CD4-positive, alpha-beta T cell treated with Interleukin-1 beta for 1 hour (primary cell): Measurements from ENCODE around the gene LZTS2.
"Not testable (repeated sequence)": the region's sequence is repeated elsewhere in the genome, so short reads cannot be mapped to it uniquely, and the experiment has no call there.

ENCODE experiments used
- DNase-seq, 2 donors: peaks; one replicate each; pipeline ENCODE4 v3.0.0-alpha.2; 2020 to 2022

The LZTS2 gene

GRCh38 chr10:100999742-101000126, at the start of gene LZTS2:
Gene LZTS2, plus strand, starts transcription at chr10:100999808. Its CDS starts 2,731 bp downstream, at chr10:101002539.
- DNase-seq = no peak

DNA sequence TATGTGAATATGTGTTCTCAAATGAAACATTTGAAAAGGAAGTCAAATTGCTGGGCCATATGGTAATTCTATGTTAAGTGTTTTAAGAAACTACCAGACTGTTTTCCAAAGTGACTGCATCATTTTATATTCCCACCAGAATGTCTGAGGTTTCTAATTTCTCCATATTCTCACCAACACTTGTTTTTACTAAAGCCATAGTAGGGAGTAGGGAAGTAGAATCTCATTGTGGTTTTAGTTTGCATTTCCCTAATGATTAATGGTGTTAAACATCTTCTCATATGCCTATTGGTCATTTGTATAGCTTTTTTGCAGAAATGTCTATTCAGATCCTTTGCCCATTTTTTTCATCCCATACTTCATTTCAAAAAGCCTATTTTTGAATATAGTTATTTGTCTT, 39.4 kb upstream of the LZTS2 start:
- DNase-seq = no peak

- no peak for DNase-seq
Observed at GRCh38 chr10:100962351-100963080, 37.1 kb upstream of the LZTS2 start.

- DNase-seq = no peak
Observed at GRCh38 chr10:100963826-100964225, 35.8 kb upstream of the LZTS2 start.

DNA sequence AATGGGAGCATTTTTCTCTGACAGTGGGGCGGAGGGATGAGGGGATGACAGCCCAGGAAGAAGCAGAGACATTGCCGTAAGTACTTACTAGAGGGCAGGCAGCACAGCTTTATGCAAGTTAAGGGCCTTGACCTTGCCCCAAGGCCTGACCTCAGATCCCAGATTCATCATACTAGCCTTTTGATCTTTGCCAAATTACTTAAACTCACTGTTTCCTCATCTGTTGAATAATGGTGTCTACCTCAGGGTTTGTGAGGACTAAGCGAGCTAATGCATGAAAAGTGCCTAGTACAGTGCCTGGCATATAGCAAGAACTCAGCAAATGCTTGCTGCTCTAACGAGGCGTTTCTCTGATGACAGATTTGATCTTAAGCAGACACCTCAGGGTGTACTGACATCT, 33.8 kb upstream of the LZTS2 start:
- DNase-seq = no peak

GRCh38 chr10:100966887-100967286, 32.7 kb upstream of the LZTS2 start:
- DNase-seq = no peak

GRCh38 chr10:100967332-100967731, 32.3 kb upstream of the LZTS2 start:
- no peak for DNase-seq

DNA sequence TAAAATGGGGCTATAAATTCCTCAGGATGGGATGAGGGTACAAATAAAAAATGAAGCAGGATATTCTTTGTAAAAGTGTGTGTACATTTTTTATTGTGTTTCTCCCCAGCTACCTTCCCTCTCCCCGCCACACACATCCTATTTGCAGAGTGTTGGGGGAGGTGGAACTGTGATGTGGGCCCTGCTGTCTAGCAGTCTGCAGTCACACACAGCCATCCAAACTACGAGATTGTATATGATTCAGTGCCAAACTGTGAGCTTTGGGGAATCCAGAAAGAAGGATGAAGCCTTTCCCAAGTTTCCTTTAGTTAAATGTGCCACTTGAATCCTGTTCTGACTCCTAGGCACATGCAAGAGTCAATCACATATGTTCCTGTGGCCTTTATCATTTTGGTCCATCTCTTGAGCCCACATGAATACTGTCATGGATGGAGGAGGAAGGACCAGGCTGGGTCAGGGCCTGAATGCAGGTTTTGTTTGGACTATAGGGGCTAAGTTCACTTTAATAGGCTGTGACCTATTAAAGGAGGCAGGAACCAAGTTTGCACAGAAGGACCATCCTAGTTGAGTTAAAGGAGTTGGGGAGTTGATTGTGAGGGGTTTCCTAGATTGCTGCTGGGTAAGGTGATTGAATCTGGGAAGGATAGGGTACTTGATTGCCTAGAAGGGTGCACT, 31.4 kb upstream of the LZTS2 start:
- no peak for DNase-seq

DNA sequence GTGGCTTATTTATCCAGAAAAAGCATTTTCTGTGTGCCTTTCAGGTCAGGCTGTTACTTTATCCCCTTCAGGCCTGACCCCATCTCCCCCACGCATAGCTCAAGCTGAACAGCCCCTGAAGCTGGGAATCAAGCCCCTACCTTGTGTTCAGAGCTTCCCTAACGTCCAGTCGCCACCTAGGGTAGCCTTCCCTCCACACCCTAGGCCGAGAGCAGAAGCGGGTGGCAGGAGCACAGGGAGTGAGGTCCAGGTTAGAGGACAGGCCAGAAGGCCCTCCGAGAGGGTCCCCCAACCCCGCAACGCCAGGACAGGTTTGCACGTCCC, 30.8 kb upstream of the LZTS2 start:
- no peak for DNase-seq

DNA sequence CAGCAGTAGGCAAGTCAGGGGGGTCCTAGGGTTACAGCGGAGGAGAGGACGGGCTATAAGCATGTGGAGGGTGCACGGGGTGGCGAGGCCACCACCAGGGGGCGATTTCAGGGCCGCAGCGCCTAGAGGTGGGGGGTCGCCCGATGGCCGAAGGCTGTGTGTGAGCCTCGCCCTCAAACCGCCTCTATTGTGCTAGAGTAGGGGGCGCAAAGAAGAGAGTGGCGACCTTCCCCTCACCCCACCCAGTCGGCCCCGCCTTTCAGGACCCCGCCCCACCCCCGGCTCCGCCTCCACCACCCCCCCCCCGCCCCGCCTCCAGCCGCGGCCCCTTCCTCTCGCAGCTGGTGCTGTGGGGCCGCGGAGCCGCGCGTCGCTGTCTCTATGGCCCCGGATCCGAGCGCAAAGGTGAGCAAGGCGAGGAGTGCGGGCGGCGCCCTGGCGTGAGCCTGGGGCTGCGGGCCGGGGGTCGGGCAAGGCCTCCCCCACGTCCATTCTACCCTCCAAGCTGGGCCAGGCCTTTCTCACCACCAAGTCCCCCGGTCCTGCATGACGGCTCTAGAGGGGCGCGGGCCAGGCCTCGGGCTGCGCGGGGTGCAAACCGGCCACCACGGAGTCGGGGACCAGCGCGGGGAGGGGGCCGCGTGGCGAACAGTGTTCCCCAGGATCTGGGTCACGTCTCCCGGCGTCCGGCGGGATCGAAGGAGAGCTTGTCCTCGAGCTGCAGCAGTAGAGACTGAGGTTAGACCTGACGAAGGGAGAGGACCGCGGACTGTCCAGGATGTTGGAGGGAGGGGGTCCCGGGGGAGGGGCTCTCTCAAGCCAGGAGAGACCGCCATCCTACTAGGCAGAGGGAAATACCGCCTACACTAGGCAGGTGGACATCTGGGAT, 30.2 kb upstream of the LZTS2 start, which contains the start of gene SEMA4G:
SEMA4G (plus strand) TSS at position 318 of the 889 bp plus-strand sequence. CDS start 3,409 bp downstream, outside the sequence.
- DNase-seq = peak; percentile 35 to 40

GRCh38 chr10:100970076-100970913, 29.3 kb upstream of the LZTS2 start:
- peak; percentile 49 to 53 for DNase-seq

DNA sequence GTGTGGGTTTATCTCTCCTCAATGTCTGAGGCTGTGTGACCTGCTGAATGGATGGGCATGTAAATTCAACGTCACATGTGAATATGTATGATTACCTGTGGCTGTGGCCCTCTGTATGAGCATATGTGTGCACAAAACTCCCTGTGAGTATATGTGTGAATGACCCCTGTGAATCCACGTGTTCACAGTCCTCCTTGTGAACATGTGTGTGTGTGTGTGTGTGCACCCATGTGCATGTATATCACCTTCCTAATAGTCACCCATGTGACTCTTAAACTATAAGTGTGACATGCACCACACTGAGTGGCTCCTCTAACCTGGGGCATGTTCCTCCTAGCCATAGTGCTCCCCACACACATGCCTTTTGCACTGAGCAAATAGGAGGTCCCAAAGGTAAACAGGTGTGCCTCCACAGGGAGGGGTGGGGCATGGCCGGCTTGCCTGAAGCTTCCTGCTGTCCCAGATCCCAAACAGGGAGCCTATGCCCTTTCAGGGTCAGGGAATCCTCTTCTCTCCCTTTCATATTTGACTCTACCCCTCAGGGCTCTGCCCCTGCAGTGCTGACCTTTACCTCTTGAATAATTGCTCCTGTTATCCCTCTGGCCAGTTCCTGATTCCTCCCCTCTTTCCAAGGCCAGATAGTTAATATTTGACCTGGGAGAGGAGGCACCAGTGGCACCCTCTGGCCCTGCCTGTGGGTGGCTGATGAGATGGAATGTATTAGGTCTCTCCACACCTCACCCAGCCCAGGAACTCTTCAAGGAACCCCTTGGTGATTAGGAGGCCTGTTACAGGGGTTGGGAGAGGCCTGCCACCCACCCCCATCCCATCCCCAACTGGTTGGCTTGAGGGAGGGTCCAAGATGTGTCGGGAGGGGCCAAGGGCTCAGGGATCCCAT, 28.4 kb upstream of the LZTS2 start:
- DNase-seq = no peak

DNA sequence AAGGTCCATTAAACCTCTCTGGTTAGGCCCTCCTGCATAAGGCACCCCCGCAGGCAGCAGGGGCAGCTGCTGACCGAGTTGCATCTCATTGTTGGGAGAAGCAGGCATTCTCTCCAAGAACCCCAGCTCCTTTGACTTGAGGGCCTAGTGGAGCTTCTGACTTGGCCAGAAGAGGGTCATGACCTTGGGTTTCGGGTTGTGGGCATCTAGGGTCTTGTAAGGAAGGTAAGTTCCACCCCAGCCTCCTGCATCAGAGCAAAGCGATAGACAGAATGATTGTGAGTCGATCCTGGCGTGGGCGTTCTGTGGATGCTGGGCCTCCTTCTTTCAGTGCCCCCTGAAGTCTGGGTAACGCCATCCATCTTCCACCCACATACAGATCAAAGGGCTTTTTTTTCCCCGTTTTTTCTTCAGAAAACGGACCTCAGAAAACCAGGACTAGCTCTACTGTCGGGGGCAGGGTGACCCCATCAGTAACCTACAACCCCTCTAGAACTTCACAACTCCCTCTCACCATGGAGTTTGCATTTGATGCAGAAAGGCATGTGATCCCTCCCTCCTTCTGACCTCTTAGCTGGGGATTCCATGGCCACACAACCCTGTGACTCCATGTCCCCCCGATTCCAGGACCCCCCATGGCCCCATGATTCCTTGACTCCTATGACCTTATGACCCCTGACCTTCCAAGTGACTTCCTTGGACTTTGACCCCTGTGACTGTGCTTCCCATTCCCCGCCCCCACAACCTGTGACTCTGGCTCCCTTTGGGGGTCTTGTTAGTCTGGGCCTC, 27.3 kb upstream of the LZTS2 start:
- DNase-seq = no peak

- no peak for DNase-seq
Observed at GRCh38 chr10:100972904-100973535, 26.6 kb upstream of the LZTS2 start.

GRCh38 chr10:100975397-100975796, 24.2 kb upstream of the LZTS2 start:
- DNase-seq = not testable (repeated sequence)

GRCh38 chr10:100976906-100977305, 22.7 kb upstream of the LZTS2 start:
- no peak for DNase-seq

DNA sequence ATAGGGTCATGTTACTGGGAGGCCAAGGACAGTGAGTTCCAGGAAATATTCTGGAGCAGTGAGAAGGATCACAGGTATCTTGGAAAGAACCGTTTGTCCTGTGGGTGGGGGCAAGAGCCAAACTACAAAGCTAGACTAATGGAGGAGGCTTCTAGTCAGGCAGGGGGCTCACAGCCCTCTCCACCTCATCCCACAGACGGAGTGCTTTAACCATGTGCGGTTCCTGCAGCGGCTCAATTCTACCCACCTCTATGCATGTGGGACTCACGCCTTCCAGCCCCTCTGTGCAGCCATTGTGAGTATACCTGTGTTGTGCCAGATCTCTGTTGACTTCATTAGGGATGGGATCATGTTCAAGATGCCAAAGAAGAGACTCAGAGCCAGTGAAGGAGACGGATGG, 22.2 kb upstream of the LZTS2 start:
- no peak for DNase-seq

DNA sequence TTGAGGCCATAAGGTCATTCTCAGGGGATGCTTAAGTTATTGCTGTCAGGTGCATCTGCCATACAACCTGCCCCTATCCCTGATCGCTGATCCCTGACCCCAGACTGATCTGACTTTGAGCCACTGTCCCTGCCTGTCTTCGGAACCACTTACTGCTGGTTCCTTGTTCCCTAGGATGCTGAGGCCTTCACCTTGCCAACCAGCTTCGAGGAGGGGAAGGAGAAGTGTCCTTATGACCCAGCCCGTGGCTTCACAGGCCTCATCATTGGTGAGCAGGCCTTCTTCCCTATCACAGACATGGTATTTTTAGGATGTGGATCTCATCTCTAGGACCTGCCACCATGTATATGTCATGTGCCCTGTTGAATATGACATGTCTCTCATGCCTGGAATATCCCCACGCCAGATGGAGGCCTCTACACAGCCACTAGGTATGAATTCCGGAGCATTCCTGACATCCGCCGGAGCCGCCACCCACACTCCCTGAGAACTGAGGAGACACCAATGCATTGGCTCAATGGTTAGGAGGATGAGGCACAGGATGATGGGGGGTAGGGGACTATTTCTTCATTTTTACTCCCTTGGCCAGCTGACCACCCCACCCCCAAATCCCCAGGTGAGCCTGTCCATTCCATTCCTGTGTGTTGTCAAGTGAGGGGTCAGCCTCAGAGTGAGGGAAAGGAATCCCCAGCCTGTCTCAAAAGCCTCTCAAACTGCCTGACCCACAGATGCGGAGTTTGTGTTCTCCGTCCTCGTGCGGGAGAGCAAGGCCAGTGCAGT, 21.3 kb upstream of the LZTS2 start:
- no peak for DNase-seq

DNA sequence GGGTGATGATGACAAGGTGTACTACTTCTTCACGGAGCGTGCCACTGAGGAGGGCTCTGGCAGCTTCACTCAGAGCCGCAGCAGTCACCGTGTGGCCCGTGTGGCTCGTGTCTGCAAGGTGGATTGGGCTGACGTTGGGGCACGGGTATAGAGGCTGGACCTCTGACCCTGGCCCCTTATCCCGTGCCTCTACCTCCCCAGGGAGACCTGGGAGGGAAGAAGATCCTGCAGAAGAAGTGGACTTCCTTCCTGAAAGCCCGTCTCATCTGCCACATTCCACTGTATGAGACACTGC, 20.8 kb upstream of the LZTS2 start:
- DNase-seq = no peak
